Stimulated activated CD8-positive, alpha-beta memory T cell treated with anti-CD3 and anti-CD28 coated beads, Interleukin-7, amount 100 ng/mL, for 1 hour (primary cell): ENCODE results near the gene SDK2.
A peak's percentile ranks its signal among the peaks of the same experiment; 100 is the strongest.
"Not testable (repeated sequence)": the region's sequence is repeated elsewhere in the genome, so short reads cannot be mapped to it uniquely, and the experiment has no call there.

Experiments
- DNase-seq, 2 donors: peaks; one replicate each; pipeline ENCODE4 v3.0.0-alpha.2; 2020; ENCODE audit warnings: low read depth in 2 of 2

Gene SDK2

DNA sequence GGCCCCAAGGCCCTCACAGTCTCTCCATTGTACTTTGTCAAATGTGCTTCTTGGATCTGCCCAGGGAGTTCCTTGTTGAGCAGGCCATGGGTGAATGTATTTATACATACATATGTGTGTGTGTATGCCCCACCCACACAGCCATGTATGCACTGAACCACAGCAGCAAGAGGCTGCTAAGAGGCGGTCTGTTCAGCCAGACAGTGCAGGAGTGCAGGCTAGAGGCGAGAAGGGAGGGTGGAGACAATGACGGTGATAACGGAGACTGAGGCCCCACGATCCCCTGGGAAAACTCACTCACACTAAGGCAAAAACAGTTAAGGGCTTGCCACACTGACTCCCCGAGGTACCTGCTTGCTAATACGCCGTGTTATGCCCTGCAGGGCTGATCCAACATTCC lies 181.4 kb downstream of the SDK2 start:
- no peak for DNase-seq

- no peak for DNase-seq
Measured at GRCh38 chr17:73459980-73460379, 184.3 kb downstream of the SDK2 start.

- DNase-seq: no peak
Measured at GRCh38 chr17:73455767-73456166, 188.5 kb downstream of the SDK2 start.

- DNase-seq: no peak
Measured at GRCh38 chr17:73455050-73455687, 189.1 kb downstream of the SDK2 start.

DNA sequence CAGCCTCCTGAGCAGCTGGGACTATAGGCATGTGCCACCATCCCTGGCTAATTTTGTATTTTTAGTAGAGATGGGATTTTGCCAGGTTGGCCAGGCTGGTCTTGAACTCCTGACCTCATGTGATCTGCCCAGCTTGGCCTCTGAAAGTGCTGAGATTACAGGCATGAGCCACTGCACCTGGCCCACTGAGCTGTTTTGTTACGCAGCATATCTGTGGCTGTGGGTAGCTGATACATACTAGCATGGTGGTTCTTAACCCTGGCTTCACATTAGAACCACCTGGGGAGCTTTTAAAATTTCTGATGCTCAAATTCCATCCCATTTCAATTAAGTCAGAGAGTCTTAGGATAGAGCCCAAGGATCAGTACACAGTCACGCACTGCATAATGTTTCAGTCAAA lies 190.8 kb downstream of the SDK2 start:
- not testable (repeated sequence) for DNase-seq

- DNase-seq: no peak
Measured at GRCh38 chr17:73453090-73453489, 191.2 kb downstream of the SDK2 start.

DNA sequence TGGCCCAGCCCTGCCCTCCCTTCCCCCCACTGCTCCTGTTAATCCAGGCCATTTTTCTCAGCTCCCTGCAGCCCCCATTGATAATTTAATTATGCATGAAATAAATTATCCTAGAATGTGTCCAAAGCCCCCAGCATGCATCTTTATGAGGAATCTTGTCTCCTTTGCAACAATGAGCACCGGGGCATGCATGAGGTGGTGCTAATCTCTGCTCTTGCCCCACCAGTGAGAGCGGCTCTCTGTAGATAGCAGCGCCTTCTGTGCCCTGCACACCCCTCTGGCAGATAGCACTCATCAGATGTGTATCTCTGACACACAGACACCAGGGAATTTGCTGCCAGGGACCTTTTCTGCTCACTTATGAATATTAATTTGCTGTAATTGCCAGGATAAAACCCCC lies 192.2 kb downstream of the SDK2 start:
- no peak for DNase-seq

DNA sequence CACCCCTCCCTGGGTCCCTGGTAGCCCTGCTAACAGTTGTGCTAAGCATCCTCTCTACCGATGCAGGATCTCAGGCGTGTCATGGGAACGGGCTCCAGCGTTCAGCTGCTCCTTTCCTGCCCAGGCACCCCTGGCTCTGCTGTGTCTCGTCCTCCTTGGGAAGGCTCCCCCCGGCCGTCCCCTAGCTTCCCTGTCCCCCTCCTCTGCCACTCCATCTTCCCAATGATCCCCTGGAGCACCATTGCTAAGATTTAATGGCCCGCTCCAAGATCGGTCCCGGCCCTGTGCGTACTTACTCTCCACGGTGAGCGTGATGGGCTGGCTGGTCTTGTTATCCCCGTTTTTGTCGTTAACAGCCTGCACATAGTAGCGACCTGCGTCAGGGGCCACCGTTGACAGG lies 196.9 kb downstream of the SDK2 start:
- no peak for DNase-seq

- DNase-seq: no peak
Measured at GRCh38 chr17:73446617-73447016, 197.6 kb downstream of the SDK2 start.

DNA sequence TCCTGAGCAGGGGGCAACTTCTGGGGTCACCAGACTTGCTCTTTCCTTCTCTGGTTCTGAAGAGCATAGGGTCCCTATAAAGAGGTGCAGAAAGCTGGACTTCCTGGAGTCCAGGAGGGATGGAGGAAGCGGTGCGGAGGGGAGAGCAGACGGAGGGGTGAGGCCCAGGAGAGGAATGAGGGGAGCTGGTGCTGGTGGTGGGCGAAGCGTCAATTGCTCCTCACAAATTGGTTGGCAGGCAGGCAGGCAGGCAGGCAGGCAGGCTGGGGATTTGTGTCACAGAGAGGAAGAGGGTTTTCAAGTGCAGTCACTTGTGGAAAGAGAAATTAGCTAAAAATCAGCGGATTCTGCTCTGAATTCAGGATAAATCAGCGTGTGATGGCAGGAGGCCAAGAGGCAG lies 198.8 kb downstream of the SDK2 start:
- no peak for DNase-seq

DNA sequence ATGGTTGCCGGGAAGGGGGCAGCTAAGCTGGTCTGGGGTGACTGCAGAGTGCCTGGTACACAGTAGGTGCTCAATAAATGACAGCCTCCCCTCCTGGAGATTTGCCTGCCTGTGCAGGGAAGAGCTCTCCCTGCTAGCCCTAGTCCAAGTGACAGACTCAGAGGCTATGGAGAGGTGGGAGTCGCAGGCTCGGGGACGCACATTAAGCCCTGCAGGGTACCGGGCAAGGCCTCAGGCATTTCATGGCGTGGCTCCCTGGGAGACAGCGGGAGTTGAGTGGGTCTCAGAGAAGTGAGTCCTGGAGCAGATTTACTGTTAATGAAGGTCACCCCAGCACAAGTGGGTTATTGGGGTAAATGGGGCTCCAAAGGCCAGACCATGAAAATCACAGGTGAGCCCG lies 200.2 kb downstream of the SDK2 start:
- no peak for DNase-seq

- no peak for DNase-seq
Measured at GRCh38 chr17:73439597-73439996, 204.6 kb downstream of the SDK2 start.

GRCh38 chr17:73437826-73438225 lies 206.4 kb downstream of the SDK2 start:
- no peak for DNase-seq

DNA sequence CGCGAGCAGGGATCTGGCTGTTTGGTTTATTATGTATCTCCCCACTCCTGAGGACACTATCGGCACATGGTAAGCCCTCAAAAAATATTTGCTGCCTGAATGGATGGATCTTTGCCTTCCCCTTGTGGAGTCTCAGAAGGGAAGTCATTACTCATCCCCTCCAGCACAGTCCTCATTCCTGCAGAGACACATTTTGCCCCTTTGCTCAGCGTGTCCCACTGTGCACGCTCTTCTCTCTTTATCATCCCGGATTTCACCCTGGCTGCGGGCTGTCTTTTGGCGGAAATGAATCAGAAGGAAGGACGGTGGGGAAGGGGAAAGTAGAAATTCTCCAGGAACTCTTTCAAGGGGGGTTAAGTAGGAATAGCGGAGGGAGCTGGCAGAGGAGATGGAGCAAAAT lies 207.3 kb downstream of the SDK2 start:
- no peak for DNase-seq

DNA sequence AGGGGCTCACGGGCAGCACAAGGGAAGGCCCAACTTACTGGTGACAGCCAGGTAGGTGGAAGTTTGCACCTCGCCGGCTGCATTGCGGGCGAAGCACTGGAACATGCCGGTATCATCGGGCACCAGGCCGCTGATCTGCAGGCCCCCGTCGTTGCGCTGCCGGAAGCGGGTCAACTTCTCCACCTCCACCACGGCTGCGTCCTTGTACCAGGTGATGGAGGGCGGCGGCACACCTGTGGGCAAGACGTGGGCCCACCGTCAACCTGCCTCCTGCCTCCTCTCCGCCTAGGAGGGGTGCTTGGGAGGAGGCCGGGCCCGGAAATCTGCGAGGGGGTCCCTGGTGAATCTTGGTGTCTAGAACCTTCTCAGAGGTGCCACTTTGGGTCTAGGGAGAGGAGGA lies 208.8 kb downstream of the SDK2 start:
- no peak for DNase-seq

DNA sequence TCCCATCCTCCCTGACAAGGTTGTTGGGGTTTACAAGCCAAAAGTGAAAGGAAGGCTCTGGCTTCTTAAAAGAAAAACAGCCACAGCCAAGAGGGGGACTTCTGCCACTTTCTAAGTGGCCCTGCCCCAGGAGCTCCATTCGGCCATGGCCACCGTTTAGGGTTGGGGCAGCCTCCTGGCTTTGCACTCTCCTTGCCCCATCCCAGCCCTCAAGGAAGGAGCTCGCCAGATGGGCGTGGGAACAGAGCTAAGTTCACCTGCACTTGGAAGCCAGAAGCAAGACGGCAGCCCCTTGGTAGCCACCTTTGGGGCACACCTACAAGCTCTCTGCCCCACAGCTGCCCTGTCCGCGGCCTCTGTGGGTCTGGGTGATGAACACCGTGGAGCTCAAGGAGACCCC lies 210.1 kb downstream of the SDK2 start:
- no peak for DNase-seq

DNA sequence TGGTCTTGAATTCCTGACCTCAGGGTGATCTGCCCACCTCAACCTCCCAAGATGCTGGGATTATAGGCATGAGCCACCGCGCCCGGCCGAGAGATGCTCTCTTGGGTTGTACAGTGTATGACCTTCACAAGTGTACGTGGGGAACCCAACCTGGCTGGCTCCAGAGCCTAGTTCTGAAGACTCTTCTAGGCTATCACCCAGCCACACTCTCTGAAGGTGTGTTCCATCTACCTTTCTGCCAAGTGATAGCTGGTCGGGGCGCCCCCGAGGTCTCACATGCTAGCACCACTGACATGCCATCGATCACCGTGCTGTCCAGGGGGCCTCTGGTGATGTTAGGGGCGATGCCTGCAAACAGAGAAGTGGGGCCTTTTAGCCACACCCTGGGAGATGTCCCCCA lies 210.7 kb downstream of the SDK2 start:
- no peak for DNase-seq

DNA sequence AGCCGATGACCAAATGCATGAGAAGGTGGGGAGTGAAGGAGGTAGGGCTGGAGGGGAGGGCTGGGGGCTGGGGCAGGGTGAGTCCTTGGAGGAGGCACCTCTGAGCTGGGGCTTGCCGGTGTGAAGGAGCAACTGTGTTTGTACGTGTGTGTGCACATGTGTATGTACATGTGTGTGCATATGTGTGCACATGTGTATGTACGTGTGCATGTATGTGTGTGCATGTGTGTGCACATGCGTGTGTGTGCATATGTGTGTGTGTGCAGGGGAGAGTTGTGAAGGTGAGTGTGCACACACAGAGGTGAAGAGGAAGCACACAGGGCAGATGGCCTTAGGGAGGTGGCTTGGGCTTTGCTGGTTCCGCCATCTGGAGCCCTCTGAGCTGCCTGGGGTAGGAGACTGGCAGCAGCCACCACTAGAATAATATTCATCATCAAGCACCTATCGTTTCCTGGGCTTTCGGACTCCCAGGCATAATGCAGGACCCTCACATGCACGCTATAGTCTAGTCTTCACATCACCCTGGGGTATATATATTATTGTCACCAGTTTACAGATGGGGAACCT lies 211.5 kb downstream of the SDK2 start:
- no peak for DNase-seq

DNA sequence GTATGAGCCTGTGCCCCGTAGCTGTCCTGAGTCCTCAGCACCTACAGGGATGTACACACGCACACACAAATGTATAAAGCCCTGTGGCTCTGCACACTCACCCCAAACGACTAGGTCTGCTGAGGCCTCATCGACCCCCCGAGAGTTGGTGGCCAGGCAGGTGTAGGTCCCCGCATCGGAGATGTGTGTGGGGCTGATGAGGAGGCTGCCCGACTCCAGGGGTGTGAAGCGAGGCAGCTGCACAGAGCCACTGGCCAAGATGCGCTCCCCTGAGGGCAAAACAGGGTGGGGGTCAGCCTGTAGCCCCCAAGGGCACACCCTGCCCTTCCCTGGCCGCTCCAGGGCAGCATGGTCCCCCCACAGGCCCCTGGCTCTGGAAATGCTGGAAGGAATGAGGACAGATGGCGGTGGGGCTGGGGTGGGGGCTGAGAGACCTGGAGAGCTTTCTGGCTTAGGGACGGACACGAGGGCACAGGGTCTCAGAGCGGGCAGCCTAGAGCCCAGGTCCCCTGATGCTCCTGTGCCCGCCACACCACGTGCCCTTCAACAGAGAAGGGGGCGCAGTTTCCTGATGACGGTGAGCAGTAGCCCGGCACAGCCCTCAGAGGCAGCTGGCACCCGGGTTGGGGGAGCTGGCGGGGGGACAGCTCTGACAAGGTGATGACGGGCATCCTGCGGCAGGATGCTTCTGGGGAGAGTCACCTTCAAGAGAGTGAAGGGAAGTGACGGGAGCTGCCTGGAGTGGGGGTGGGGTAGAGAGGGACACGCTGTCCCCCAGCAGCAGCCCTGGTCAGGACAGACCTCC lies 212.6 kb downstream of the SDK2 start:
- DNase-seq: no peak

GRCh38 chr17:73430848-73431247 lies 213.4 kb downstream of the SDK2 start:
- DNase-seq: no peak

DNA sequence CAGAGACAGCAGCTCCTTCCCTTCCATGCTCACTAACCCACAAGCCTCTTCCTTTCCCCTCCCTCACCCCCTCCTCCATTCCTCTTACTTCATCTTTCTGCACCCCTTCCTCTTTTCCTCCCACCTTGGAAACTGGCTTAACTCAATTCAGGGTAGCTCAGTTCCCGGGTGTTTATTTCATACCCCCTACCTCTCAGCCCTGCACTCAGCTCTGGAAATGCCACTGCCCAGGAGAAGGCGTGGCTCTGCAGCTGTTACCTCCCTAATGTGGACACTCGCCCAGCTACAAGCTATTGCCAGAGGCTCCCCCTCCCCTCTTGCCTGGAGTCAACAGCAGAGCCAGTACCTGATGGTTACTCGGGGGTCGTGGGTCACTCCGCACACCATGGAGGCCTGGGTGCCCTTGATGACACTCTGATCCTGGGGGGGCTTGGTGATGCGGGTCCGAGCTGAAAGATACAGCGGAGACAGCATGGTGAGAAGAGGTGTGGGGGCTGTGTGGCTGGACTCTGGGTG lies 214.0 kb downstream of the SDK2 start:
- no peak for DNase-seq

DNA sequence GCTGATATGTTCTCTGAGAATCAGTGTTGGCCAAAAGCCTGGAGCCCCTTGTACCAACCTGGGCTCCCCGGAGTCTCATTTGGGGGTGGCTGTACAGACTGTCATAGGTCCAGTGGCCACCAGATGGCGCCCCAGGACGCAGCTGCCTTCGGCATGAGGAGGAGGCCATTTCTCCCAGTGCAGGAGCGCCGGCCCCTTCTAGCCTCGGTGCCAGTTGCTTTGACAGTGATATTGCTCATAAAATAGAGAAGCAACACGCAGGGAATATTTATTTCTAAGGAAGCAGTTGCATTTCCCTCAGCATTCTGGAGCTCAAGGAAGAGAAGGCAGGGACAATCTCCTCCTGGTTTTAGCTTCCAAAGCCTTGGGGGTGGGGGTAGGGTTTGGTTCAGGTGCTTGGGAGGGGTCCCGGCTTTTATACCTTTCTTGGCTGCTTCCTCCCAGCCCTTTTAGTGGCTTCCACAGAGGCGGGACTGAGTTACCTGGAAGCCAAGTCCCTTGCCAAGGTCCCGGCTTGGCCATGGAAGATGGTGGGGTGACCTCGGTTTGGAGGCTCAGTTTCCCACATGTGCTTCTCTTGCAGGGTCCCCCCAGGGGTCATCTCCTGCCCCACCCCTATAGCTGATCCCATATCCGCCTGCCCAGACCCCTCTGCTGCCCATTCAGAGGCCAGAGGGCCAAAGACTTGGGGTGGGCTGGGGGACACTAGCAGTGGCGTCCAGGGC lies 214.6 kb downstream of the SDK2 start:
- peak; percentile 75 to 88 for DNase-seq
